Measurements from ENCODE around the gene EFNA4. TPM values are rescaled to one million over a fixed set of nuclear protein-coding genes. Genes with fewer than 3 reads are reported as not detected.

The EFNA4 gene
- total and polyA plus RNA-seq, 2 experiments from 2014 or later, result 4.6 to 5.5 TPM

DNA sequence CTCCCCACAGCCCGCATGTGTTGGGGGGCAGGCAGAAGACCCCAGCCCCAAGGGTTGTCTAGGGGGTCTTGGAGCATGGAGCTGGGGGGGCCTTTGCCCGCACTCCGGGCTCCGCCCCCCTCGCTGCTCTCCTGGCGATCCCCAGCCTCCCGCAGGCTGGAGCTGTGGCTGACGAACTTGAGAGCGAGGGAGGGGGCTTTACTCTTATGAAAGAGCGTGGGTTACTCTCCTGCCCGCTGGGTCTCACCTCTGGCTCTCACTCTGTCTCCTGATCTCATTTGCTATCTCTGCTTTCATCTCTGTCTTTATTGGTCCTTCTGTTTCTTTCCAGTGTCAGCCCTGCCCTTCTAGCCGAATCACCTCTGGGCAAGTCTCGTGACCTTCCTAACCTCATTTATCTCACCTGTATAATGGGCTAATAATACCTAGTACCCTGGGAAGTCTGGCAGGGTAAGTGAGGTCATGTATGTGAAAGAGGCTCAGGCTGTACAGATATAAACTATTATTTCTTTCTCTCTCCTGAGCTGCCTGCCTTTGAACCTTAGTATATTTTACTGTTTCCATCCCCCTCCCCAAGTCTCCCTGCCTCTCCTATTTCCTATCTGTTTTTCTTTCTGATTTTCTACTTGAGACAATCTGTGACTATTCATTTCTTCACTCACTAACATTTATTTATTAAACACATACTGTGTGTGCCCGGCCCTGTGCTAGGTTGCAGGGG is 731 bp downstream of the EFNA4 start:
- 10 to 11% methylated on average over 13 to 14 of the region's 14 CpGs for WGBS, 2 experiments (ENCODE audit: low coverage in 1 of 2, low lambda C conversion rate in 2 of 2, missing lambda C conversion rate in 2 of 2)
- Histone ChIP-seq H3K9me3 (ENCODE audit: low read depth) (no peaks in the 10 kb centered on the region), H3K9me2 (ENCODE audit: insufficient read depth) (no peaks in the 10 kb centered on the region), H4K20me1 (ENCODE audit: insufficient read depth) (no peaks in the 10 kb centered on the region), H3K36me3 (ENCODE audit: low read depth) (no peaks in the 10 kb centered on the region), H3K27me3 (replicated peaks; ENCODE audit: insufficient read depth) (no peaks in the 10 kb centered on the region), H3K9ac (peak overlapping the region; percentile 90), H3K4me1 (ENCODE audit: insufficient read depth) (peaks cover 3% of the 10 kb centered on the region; the same call in 1 of the 2 replicates), H3K4me3 (peak overlapping the region; percentile 96), H3K4me2 (ENCODE audit: unreplicated experiment) (peak overlapping the region; percentile 90), H3F3A (ENCODE audit: insufficient read depth) (no peaks in the 10 kb centered on the region), H3K79me2 (ENCODE audit: insufficient read depth) (peaks cover 3% of the 10 kb centered on the region; the same call in 1 of the 2 replicates), H2AFZ (peak overlapping the region; percentile 95), H3K27ac (no peak overlapping the region)
- in situ Hi-C loops (cut with MboI), result no loop called here
- peak; percentile 65 for DNase-seq
- no peak for TF ChIP-seq EZH2phosphoT487 (IDR thresholded peaks at IDR 0.05; ENCODE audit: insufficient read depth, low read depth)
- TF ChIP-seq EZH2 (IDR thresholded peaks at IDR 0.05; ENCODE audit: insufficient read depth, poor library complexity, severe bottlenecking), result no peak

DNA sequence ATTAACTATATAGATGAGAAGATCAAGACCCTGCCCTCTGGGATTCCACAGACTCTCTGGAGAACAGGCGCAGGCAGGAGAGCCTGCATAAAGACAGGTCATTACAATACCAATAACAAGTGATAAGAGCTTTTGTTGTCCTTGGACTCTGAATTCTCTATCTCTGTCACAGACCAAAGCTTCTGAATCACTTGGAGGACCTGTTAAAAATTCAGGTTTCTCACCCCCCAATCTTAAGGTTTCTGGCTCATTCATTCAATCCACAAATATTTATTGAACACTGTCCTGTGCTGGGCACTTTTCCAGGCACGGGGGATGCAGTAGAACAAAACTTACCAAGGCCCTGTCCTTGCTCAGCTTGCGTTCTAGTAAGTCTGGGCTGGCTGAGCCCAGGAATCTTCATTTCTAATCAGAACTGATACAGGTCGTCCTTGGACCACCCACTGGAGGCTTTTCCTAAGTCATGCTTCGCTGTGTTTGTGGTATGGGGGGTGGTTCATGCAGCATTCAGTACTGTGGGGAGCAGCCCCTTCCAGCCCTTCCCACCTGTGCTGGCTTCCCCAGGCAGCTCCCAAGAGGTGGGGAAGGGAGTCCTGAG is 1.4 kb downstream of the EFNA4 start:
- Histone ChIP-seq H3F3A (ENCODE audit: insufficient read depth) (no peaks in the 10 kb centered on the region), H3K79me2 (ENCODE audit: insufficient read depth) (peaks cover 3% of the 10 kb centered on the region; the same call in 1 of the 2 replicates), H3K36me3 (ENCODE audit: low read depth) (no peaks in the 10 kb centered on the region), H3K9ac (no peak overlapping the region), H2AFZ (no peak overlapping the region), H3K27ac (no peak overlapping the region), H3K9me2 (ENCODE audit: insufficient read depth) (no peaks in the 10 kb centered on the region), H3K4me1 (ENCODE audit: insufficient read depth) (peaks cover 3% of the 10 kb centered on the region; the same call in 1 of the 2 replicates), H4K20me1 (ENCODE audit: insufficient read depth) (no peaks in the 10 kb centered on the region), H3K4me3 (no peak overlapping the region), H3K4me2 (ENCODE audit: unreplicated experiment) (no peak overlapping the region), H3K27me3 (replicated peaks; ENCODE audit: insufficient read depth) (no peaks in the 10 kb centered on the region), H3K9me3 (ENCODE audit: low read depth) (no peaks in the 10 kb centered on the region)
- TF ChIP-seq EZH2phosphoT487 (IDR thresholded peaks at IDR 0.05; ENCODE audit: insufficient read depth, low read depth), result no peak
- no peak for TF ChIP-seq EZH2 (IDR thresholded peaks at IDR 0.05; ENCODE audit: insufficient read depth, poor library complexity, severe bottlenecking)
- WGBS, 2 experiments (ENCODE audit: low coverage in 1 of 2, low lambda C conversion rate in 2 of 2, missing lambda C conversion rate in 2 of 2), result 81 to 87% methylated on average over 5 of the region's 5 CpGs
- no peak for DNase-seq
- in situ Hi-C loops (cut with MboI), result no loop called here

GRCh38 chr1:155066777-155067176 is 3.2 kb downstream of the EFNA4 start:
- Histone ChIP-seq H3K9me2 (ENCODE audit: insufficient read depth) (no peaks in the 10 kb centered on the region), H3K79me2 (ENCODE audit: insufficient read depth) (peaks cover 3% of the 10 kb centered on the region; the same call in 1 of the 2 replicates), H3K9ac (no peak overlapping the region), H4K20me1 (ENCODE audit: insufficient read depth) (no peaks in the 10 kb centered on the region), H3K36me3 (ENCODE audit: low read depth) (no peaks in the 10 kb centered on the region), H3K4me1 (ENCODE audit: insufficient read depth) (peaks cover 7% of the 10 kb centered on the region; the same call in 1 of the 2 replicates), H3K9me3 (ENCODE audit: low read depth) (no peaks in the 10 kb centered on the region), H3F3A (ENCODE audit: insufficient read depth) (no peaks in the 10 kb centered on the region), H3K4me3 (no peak overlapping the region), H2AFZ (no peak overlapping the region), H3K4me2 (ENCODE audit: unreplicated experiment) (no peak overlapping the region), H3K27ac (no peak overlapping the region), H3K27me3 (replicated peaks; ENCODE audit: insufficient read depth) (no peaks in the 10 kb centered on the region)
- in situ Hi-C loops (cut with MboI), result no loop called here
- 93 to 95% methylated on average over 8 of the region's 8 CpGs for WGBS, 2 experiments (ENCODE audit: low coverage in 1 of 2, low lambda C conversion rate in 2 of 2, missing lambda C conversion rate in 2 of 2)
- TF ChIP-seq EZH2 (IDR thresholded peaks at IDR 0.05; ENCODE audit: insufficient read depth, poor library complexity, severe bottlenecking) (no peak), EZH2phosphoT487 (IDR thresholded peaks at IDR 0.05; ENCODE audit: insufficient read depth, low read depth) (no peak)
- DNase-seq, result no peak

DNA sequence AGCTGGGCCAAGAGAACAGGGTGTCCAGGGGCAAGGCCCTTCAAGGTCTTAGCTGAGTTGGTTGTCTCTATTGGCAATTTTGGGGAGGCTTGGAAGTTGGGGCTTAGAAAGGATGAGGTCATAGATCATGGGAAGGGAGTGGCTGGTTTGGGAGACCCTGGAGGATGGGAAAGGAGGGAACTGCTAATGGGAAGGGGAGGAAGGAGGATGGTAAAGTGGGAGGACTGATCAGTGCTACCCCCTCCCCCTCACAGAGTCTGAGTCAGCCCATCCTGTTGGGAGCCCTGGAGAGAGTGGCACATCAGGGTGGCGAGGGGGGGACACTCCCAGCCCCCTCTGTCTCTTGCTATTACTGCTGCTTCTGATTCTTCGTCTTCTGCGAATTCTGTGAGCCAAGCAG is 5.1 kb downstream of the EFNA4 start:
- Histone ChIP-seq H3K36me3 (ENCODE audit: low read depth) (no peaks in the 10 kb centered on the region), H3K9ac (no peak overlapping the region), H3K27me3 (replicated peaks; ENCODE audit: insufficient read depth) (no peaks in the 10 kb centered on the region), H3K27ac (no peak overlapping the region), H3K9me3 (ENCODE audit: low read depth) (no peaks in the 10 kb centered on the region), H4K20me1 (ENCODE audit: insufficient read depth) (no peaks in the 10 kb centered on the region), H3F3A (ENCODE audit: insufficient read depth) (no peaks in the 10 kb centered on the region), H3K9me2 (ENCODE audit: insufficient read depth) (no peaks in the 10 kb centered on the region), H3K4me1 (ENCODE audit: insufficient read depth) (0 out of 2 replicates have a peak, but pooled peaks cover 4% of the 10 kb centered on the region), H3K79me2 (ENCODE audit: insufficient read depth) (peaks cover 3% of the 10 kb centered on the region; the same call in 1 of the 2 replicates), H3K4me3 (no peak overlapping the region), H3K4me2 (ENCODE audit: unreplicated experiment) (no peak overlapping the region), H2AFZ (no peak overlapping the region)
- no peak for TF ChIP-seq EZH2phosphoT487 (IDR thresholded peaks at IDR 0.05; ENCODE audit: insufficient read depth, low read depth)
- no peak for TF ChIP-seq EZH2 (IDR thresholded peaks at IDR 0.05; ENCODE audit: insufficient read depth, poor library complexity, severe bottlenecking)
- 86 to 100% methylated on average over 3 of the region's 3 CpGs for WGBS, 2 experiments (ENCODE audit: low coverage in 1 of 2, low lambda C conversion rate in 2 of 2, missing lambda C conversion rate in 2 of 2)
- DNase-seq, result no peak
- in situ Hi-C loops (cut with MboI), result no loop called here

Data from GM23248 (cell line).